Measurements from ENCODE around the gene SLC10A6. TPM values are rescaled to one million over a fixed set of nuclear protein-coding genes. Genes with fewer than 3 reads are reported as not detected.
A peak's percentile ranks its signal among the peaks of the same experiment; 100 is the strongest.

Gene SLC10A6
- total and polyA plus RNA-seq, 2 of the 13 experiments (the other 11 are each of a cell fraction or from before 2014, with no cell fraction given) = not detected

DNA sequence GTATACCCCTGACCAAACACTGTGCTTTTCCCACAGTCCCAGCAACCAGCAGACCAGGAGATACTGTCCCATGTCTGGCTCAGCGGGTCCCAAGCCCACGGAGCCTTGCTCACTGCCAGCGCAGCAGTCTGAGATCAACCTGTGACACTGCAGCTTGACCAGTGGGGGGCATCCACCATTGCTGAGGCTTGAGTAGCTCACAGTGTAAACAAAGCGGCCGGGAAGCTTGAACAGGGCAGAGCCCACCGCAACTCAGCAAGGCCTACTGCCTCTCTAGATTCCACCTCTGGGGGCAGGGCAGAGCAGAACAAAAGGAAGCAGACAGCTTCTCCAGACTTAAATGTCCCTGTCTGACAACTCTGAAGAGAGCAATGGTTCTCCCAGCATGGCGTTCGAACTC is 58.1 kb downstream of the SLC10A6 start (continued):
- TF ChIP-seq CHCHD3 (CRISPR knock-in tag; IDR thresholded peaks at IDR 0.05) (no peak), GATAD2A (CRISPR knock-in tag; IDR thresholded peaks at IDR 0.05) (peak; percentile 46; the same call in 1 of the 2 replicates), SALL1 (CRISPR knock-in tag; IDR thresholded peaks at IDR 0.05) (peak; percentile 67), JUN (CRISPR knock-in tag; IDR thresholded peaks at IDR 0.05) (no peak), NFKB2 (CRISPR knock-in tag; IDR thresholded peaks at IDR 0.05; ENCODE audit: borderline replicate concordance) (peak; percentile 63; the same call in 1 of the 2 replicates), TRIM24 (CRISPR knock-in tag; IDR thresholded peaks at IDR 0.05) (no peak)
- TF ChIP-seq, protein P1, sequence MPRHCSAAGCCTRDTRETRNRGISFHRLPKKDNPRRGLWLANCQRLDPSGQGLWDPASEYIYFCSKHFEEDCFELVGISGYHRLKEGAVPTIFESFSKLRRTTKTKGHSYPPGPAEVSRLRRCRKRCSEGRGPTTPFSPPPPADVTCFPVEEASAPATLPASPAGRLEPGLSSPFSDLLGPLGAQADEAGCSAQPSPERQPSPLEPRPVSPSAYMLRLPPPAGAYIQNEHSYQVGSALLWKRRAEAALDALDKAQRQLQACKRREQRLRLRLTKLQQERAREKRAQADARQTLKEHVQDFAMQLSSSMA (CRISPR knock-in tag; IDR thresholded peaks at IDR 0.05) = no peak
- TF ChIP-seq, protein P2, sequence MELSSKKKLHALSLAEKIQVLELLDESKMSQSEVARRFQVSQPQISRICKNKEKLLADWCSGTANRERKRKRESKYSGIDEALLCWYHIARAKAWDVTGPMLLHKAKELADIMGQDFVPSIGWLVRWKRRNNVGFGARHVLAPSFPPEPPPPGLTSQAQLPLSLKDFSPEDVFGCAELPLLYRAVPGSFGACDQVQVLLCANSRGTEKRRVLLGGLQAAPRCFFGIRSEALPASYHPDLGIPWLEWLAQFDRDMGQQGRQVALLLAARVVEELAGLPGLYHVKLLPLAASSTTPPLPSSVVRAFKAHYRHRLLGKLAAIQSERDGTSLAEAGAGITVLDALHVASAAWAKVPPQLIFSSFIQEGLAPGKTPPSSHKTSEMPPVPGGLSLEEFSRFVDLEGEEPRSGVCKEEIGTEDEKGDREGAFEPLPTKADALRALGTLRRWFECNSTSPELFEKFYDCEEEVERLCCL (CRISPR knock-in tag; IDR thresholded peaks at IDR 0.05; ENCODE audit: borderline replicate concordance) = no peak
- TF ChIP-seq, protein P3, sequence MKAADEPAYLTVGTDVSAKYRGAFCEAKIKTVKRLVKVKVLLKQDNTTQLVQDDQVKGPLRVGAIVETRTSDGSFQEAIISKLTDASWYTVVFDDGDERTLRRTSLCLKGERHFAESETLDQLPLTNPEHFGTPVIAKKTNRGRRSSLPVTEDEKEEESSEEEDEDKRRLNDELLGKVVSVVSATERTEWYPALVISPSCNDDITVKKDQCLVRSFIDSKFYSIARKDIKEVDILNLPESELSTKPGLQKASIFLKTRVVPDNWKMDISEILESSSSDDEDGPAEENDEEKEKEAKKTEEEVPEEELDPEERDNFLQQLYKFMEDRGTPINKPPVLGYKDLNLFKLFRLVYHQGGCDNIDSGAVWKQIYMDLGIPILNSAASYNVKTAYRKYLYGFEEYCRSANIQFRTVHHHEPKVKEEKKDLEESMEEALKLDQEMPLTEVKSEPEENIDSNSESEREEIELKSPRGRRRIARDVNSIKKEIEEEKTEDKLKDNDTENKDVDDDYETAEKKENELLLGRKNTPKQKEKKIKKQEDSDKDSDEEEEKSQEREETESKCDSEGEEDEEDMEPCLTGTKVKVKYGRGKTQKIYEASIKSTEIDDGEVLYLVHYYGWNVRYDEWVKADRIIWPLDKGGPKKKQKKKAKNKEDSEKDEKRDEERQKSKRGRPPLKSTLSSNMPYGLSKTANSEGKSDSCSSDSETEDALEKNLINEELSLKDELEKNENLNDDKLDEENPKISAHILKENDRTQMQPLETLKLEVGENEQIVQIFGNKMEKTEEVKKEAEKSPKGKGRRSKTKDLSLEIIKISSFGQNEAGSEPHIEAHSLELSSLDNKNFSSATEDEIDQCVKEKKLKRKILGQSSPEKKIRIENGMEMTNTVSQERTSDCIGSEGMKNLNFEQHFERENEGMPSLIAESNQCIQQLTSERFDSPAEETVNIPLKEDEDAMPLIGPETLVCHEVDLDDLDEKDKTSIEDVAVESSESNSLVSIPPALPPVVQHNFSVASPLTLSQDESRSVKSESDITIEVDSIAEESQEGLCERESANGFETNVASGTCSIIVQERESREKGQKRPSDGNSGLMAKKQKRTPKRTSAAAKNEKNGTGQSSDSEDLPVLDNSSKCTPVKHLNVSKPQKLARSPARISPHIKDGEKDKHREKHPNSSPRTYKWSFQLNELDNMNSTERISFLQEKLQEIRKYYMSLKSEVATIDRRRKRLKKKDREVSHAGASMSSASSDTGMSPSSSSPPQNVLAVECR (CRISPR knock-in tag; IDR thresholded peaks at IDR 0.05; ENCODE audit: borderline replicate concordance) = no peak
- TF ChIP-seq, protein P4, sequence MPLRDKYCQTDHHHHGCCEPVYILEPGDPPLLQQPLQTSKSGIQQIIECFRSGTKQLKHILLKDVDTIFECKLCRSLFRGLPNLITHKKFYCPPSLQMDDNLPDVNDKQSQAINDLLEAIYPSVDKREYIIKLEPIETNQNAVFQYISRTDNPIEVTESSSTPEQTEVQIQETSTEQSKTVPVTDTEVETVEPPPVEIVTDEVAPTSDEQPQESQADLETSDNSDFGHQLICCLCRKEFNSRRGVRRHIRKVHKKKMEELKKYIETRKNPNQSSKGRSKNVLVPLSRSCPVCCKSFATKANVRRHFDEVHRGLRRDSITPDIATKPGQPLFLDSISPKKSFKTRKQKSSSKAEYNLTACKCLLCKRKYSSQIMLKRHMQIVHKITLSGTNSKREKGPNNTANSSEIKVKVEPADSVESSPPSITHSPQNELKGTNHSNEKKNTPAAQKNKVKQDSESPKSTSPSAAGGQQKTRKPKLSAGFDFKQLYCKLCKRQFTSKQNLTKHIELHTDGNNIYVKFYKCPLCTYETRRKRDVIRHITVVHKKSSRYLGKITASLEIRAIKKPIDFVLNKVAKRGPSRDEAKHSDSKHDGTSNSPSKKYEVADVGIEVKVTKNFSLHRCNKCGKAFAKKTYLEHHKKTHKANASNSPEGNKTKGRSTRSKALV (CRISPR knock-in tag; IDR thresholded peaks at IDR 0.05) = no peak
- TF ChIP-seq, protein P5, sequence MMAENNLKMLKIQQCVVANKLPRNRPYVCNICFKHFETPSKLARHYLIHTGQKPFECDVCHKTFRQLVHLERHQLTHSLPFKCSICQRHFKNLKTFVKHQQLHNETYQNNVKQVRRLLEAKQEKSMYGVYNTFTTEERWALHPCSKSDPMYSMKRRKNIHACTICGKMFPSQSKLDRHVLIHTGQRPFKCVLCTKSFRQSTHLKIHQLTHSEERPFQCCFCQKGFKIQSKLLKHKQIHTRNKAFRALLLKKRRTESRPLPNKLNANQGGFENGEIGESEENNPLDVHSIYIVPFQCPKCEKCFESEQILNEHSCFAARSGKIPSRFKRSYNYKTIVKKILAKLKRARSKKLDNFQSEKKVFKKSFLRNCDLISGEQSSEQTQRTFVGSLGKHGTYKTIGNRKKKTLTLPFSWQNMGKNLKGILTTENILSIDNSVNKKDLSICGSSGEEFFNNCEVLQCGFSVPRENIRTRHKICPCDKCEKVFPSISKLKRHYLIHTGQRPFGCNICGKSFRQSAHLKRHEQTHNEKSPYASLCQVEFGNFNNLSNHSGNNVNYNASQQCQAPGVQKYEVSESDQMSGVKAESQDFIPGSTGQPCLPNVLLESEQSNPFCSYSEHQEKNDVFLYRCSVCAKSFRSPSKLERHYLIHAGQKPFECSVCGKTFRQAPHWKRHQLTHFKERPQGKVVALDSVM (CRISPR knock-in tag; IDR thresholded peaks at IDR 0.05) = no peak
- TF ChIP-seq, protein P6, sequence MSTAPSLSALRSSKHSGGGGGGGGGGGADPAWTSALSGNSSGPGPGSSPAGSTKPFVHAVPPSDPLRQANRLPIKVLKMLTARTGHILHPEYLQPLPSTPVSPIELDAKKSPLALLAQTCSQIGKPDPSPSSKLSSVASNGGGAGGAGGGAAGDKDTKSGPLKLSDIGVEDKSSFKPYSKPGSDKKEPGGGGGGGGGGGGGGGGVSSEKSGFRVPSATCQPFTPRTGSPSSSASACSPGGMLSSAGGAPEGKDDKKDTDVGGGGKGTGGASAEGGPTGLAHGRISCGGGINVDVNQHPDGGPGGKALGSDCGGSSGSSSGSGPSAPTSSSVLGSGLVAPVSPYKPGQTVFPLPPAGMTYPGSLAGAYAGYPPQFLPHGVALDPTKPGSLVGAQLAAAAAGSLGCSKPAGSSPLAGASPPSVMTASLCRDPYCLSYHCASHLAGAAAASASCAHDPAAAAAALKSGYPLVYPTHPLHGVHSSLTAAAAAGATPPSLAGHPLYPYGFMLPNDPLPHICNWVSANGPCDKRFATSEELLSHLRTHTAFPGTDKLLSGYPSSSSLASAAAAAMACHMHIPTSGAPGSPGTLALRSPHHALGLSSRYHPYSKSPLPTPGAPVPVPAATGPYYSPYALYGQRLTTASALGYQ (CRISPR knock-in tag; IDR thresholded peaks at IDR 0.05) = no peak
- TF ChIP-seq, protein P7, sequence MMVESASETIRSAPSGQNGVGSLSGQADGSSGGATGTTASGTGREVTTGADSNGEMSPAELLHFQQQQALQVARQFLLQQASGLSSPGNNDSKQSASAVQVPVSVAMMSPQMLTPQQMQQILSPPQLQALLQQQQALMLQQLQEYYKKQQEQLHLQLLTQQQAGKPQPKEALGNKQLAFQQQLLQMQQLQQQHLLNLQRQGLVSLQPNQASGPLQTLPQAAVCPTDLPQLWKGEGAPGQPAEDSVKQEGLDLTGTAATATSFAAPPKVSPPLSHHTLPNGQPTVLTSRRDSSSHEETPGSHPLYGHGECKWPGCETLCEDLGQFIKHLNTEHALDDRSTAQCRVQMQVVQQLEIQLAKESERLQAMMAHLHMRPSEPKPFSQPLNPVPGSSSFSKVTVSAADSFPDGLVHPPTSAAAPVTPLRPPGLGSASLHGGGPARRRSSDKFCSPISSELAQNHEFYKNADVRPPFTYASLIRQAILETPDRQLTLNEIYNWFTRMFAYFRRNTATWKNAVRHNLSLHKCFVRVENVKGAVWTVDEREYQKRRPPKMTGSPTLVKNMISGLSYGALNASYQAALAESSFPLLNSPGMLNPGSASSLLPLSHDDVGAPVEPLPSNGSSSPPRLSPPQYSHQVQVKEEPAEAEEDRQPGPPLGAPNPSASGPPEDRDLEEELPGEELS (CRISPR knock-in tag; IDR thresholded peaks at IDR 0.05) = peak; percentile 41; the same call in 1 of the 2 replicates
